HepG2 (cell line): ENCODE measurements around the gene SP140L. TPM values are rescaled to one million over a fixed set of nuclear protein-coding genes. Genes with fewer than 3 reads are reported as not detected.

Experiments used
- ATAC-seq: fragments of 200-7000 bp; cut with Tn5 transposase; 3 replicates; pipeline ENCODE4 v1.9.1; 2020; ENCODE audit warnings: mild to moderate bottlenecking, moderate library complexity
- BruUV-seq: library from RNA; stranded (reverse); fragments of 400-500 nt; replicated peaks from 2 replicates; lab custom pipeline; 2021; lab: Mats Ljungman, UMichigan
- CTCF ChIA-PET: fragments of 300-600 bp; formaldehyde crosslinking; extraction: SDS; loops from one replicate; lab custom pipeline; 2021; ENCODE audit warnings: low total read pairs, inconsistent platforms, low intra/inter-chr PET ratio; lab: Yijun Ruan, JAX
- POLR2A ChIA-PET: fragments of 350-600 bp; sonication (Branson Sonifier 250); formaldehyde crosslinking; loops from one replicate; lab custom pipeline; 2020; ENCODE audit warnings: antibody characterized with exemption, inconsistent platforms; lab: Yijun Ruan, JAX
- DNase-seq: peaks from one replicate; pipeline ENCODE4 v3.0.0-alpha.2; 2015; ENCODE audit warnings: low spot score
- FAIRE-seq: peaks from 3 replicates; lab custom pipeline; 2011; peaks lifted over from hg19 to GRCh38; lab: Jason Lieb, UNC
- H2AFZ ChIP-seq: one replicate; pipeline ENCODE4 v1.6.1; 2011; ENCODE audit warnings: low read length, inconsistent platforms
- H3K27ac ChIP-seq: fragments of 300-600 bp; 3 replicates; pipeline ENCODE4 v1.8.0; 2011; ENCODE audit warnings: mixed run types, mild to moderate bottlenecking, mixed read lengths, low read length, inconsistent platforms; ENCODE audit not compliant: insufficient read depth; ENCODE audit errors: extremely low read length
- H3K27me3 ChIP-seq, 2 experiments: fragments of 200-600 bp in 1 of 2; 2 replicates in 1 of 2; 3 replicates in 1 of 2; pipeline versions ENCODE4 v1.6.0 to v1.8.0; 2011; ENCODE audit warnings: low read length in 2 of 2, mild to moderate bottlenecking in 2 of 2, moderate library complexity in 2 of 2, inconsistent platforms in 1 of 2; ENCODE audit not compliant: insufficient read depth in 2 of 2, control insufficient read depth in 1 of 2
- H3K36me3 ChIP-seq, 2 experiments: fragments of 200-600 bp in 1 of 2; replicated peaks in 1 of 2; 2 replicates in 1 of 2; 3 replicates in 1 of 2; pipeline versions ENCODE4 v1.5.1 to v1.8.0; 2011; ENCODE audit warnings: low read length in 2 of 2, inconsistent platforms in 1 of 2; ENCODE audit not compliant: insufficient read depth in 2 of 2, control insufficient read depth in 1 of 2
- H3K4me1 ChIP-seq: 2 replicates; pipeline ENCODE4 v1.5.1; 2012; ENCODE audit warnings: low read length, inconsistent platforms; ENCODE audit not compliant: insufficient read depth
- H3K4me2 ChIP-seq: 2 replicates; pipeline ENCODE4 v1.6.0; 2011; ENCODE audit warnings: low read depth, low read length, inconsistent platforms
- H3K4me3 ChIP-seq, 3 experiments: fragments of 200-600 bp in 1 of 3; sonication (generic), shearing (Covaris generic) in 1 of 3; replicated peaks in 1 of 3; 2 replicates each; pipeline ENCODE4 v1.5.1; 2011 to 2016; ENCODE audit warnings: low read length in 3 of 3, inconsistent platforms in 2 of 3, low read depth in 2 of 3, mild to moderate bottlenecking in 2 of 3, control low read depth in 1 of 3, mixed read lengths in 1 of 3; ENCODE audit not compliant: insufficient read depth in 1 of 3
- H3K79me2 ChIP-seq: one replicate; pipeline ENCODE4 v1.6.1; 2011; ENCODE audit warnings: low read length, inconsistent platforms; ENCODE audit not compliant: insufficient read depth
- H3K9ac ChIP-seq: 2 replicates; pipeline ENCODE4 v1.6.0; 2011; ENCODE audit warnings: mild to moderate bottlenecking, low read depth, low read length, inconsistent platforms; ENCODE audit not compliant: insufficient read depth
- H3K9me3 ChIP-seq: 2 replicates; pipeline ENCODE4 v1.5.1; 2012; ENCODE audit warnings: mild to moderate bottlenecking, low read length
- H4K20me1 ChIP-seq: 2 replicates; pipeline ENCODE4 v1.6.0; 2011; ENCODE audit warnings: inconsistent platforms, mild to moderate bottlenecking, low read length, moderate library complexity; ENCODE audit not compliant: insufficient read depth
- CEBPB ChIP-seq: IDR thresholded peaks from 2 replicates; pipeline ENCODE4 v1.6.1; 2011; ENCODE audit warnings: low read depth, low read length, improper control_type of control experiment, borderline replicate concordance
- GZF1 ChIP-seq: sonication (generic); formaldehyde crosslinking; IDR thresholded peaks from 2 replicates; pipeline ENCODE4 v1.5.1; 2020; ENCODE audit warnings: mild to moderate bottlenecking, missing genetic modification reagents
- HDAC2 ChIP-seq: sonication (generic); formaldehyde crosslinking; IDR thresholded peaks from 2 replicates; pipeline ENCODE4 v1.4.0; 2020; ENCODE audit warnings: missing genetic modification reagents
- KDM1A ChIP-seq: IDR thresholded peaks from 2 replicates; pipeline ENCODE4 v1.6.1; 2016; ENCODE audit warnings: missing compliant biosample characterization
- NCOA1 ChIP-seq: sonication (generic); formaldehyde crosslinking; IDR thresholded peaks from 2 replicates; pipeline ENCODE4 v1.9.0; 2021; ENCODE audit warnings: missing genetic modification reagents
- NCOA2 ChIP-seq: sonication (generic); formaldehyde crosslinking; IDR thresholded peaks from 2 replicates; pipeline ENCODE4 v1.8.0; 2022; ENCODE audit warnings: inconsistent platforms
- PITX1 ChIP-seq: sonication (generic); formaldehyde crosslinking; IDR thresholded peaks from 2 replicates; pipeline ENCODE4 v1.5.1; 2020; ENCODE audit warnings: mild to moderate bottlenecking, missing genetic modification reagents
- RCOR2 ChIP-seq: IDR thresholded peaks from 2 replicates; pipeline ENCODE4 v1.6.1; 2016; ENCODE audit warnings: missing biosample characterization, missing genetic modification reagents
- SATB2 ChIP-seq: sonication (generic); formaldehyde crosslinking; IDR thresholded peaks from 2 replicates; pipeline ENCODE4 v1.5.0; 2020; ENCODE audit warnings: missing genetic modification reagents
- SMARCE1 ChIP-seq: fragments of 450-650 bp; IDR thresholded peaks from 2 replicates; pipeline ENCODE4 v1.6.1; 2017; ENCODE audit warnings: borderline replicate concordance
- TEAD3 ChIP-seq: optimal IDR thresholded peaks from 2 replicates; pipeline ENCODE3; 2016; ENCODE audit warnings: borderline replicate concordance
- TMF1 ChIP-seq: sonication (generic); formaldehyde crosslinking; IDR thresholded peaks from 2 replicates; pipeline ENCODE4 v1.8.1; 2022; ENCODE audit warnings: low read depth, missing genetic modification reagents
- ZEB1 ChIP-seq: IDR thresholded peaks from 2 replicates; pipeline ENCODE4 v1.6.1; 2012; ENCODE audit warnings: mild to moderate bottlenecking, low read depth, inconsistent platforms; ENCODE audit not compliant: insufficient replicate concordance
- ZMYM4 ChIP-seq: sonication (generic); formaldehyde crosslinking; IDR thresholded peaks from 2 replicates; pipeline ENCODE4 v1.8.1; 2023; ENCODE audit warnings: mild to moderate bottlenecking, missing genetic modification reagents
- ZNF644 ChIP-seq: IDR thresholded peaks from 2 replicates; pipeline ENCODE4 v1.6.1; 2016; ENCODE audit warnings: low read depth
- ZNF841 ChIP-seq: sonication (generic); formaldehyde crosslinking; IDR thresholded peaks from 2 replicates; pipeline ENCODE4 v1.8.1; 2023; ENCODE audit warnings: missing genetic modification reagents, borderline replicate concordance
- WGBS: methylation state at CpG from one replicate; pipeline ENCODE4 v1.1.6; 2017; ENCODE audit warnings: low lambda C conversion rate; 5-methylcytosine and 5-hydroxymethylcytosine counted together
- in situ Hi-C: cut with HindIII; loops from 2 replicates; pipeline ENCODE4 v1.10.0; 2017; ENCODE audit warnings: low pct_unique_long_range_greater_than_20kb; ENCODE audit not compliant: extremely low pct_ligation_motif_present
- intact Hi-C: fragments of 100-400 bp; cut with micrococcal nuclease; formaldehyde crosslinking; loops from one replicate; pipeline ENCODE4 v1.10.0; 2022; ENCODE audit not compliant: unreplicated experiment
- polyA plus RNA-seq, 8 experiments: library from polyadenylated mRNA; depleted of rRNA in 3 of 8; stranded (reverse) in 7 of 8; unstranded in 1 of 8; fragments of >200 nt; fragmentation: Illumina TruSeq in 4 of 8; extraction: Trizol in 4 of 8; gene quantifications; 2 replicates each; pipeline versions ENCODE4 v1.2.1 to v1.2.3, GENCODE V29; 2011 to 2016; ENCODE audit warnings: low read depth in 4 of 8, missing spikeins in 1 of 8, mixed read lengths in 1 of 8; ENCODE audit not compliant: insufficient read depth in 1 of 8
- total RNA-seq, 5 experiments: library from RNA; depleted of rRNA; stranded (reverse); fragments of >200 nt; fragmentation: Illumina TruSeq; extraction: Trizol; gene quantifications; 2 replicates each; pipeline ENCODE4 v1.2.3, GENCODE V29; 2016; ENCODE audit warnings: low read depth in 1 of 5
- TF ChIP-seq, protein P1 (sequence below): sonication (generic); formaldehyde crosslinking; IDR thresholded peaks from 2 replicates; pipeline ENCODE4 v1.8.1; 2022; ENCODE audit warnings: mild to moderate bottlenecking, missing genetic modification reagents
- TF ChIP-seq, protein P2 (sequence below): sonication (generic); formaldehyde crosslinking; IDR thresholded peaks from 2 replicates; pipeline ENCODE4 v1.4.0; 2020; ENCODE audit warnings: missing genetic modification reagents
- TF ChIP-seq, protein P3 (sequence below): fragments of 450-650 bp; IDR thresholded peaks from 2 replicates; pipeline ENCODE4 v1.6.1; 2016
- TF ChIP-seq, protein P4 (sequence below): sonication (generic); formaldehyde crosslinking; IDR thresholded peaks from 2 replicates; pipeline ENCODE4 v1.4.0; 2020; ENCODE audit warnings: missing genetic modification reagents, borderline replicate concordance

The SP140L gene
- total and polyA plus RNA-seq, 2 of the 13 experiments (the other 11 are each of a cell fraction or from before 2014, with no cell fraction given), result 10.9 to 17.5 TPM

DNA sequence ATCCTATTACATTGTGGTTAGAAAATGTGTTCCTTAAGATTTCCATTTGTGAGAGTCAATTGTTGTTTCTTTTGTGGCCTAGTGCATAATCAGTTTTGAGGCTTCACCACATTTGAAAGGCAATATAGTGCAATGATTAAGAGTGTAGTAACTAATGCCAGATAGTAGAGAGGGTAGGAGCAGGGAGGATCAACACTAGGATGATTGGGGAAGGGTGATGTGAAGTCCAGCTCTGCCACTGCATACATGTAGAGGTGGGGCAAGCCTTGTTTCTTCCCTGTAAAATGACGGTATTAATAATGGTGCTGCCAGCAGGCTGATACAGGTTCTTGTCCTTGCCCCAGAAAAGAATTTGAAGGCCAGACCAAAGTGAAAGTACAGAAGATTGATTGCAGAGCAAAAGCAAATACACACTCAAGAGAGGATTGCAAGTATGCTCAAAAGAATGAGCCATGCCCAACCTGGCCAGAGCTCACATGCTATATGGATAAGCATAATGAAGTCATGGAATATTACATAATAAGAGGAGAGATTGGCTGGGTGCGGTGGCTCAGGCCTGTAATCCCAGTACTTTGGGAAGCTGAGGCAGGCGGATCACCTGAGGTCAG, 97.0 kb downstream of the SP140L start:
- H3K36me3 ChIP-seq, result no peaks in the 10 kb centered on the region; a peak in 1 of 5 replicates
- peak overlapping the region; percentile 15; the same call in 1 of the 2 replicates for H3K4me2 ChIP-seq
- H3K4me3 ChIP-seq, result no peak overlapping the region
- H3K4me1 ChIP-seq, result peaks cover 21% of the 10 kb centered on the region
- 69% methylated on average over 3 of the region's 3 CpGs for WGBS
- ChIA-PET CTCF (no interaction called here), POLR2A (interaction anchor here (0.9 to 1.2 kb wide), 3 partner anchors 12 to 97 kb away, joined by 3 to 5 read pairs (median 3); partner anchors contain the start of gene SP140L)
- ATAC-seq (peak; percentile 98), DNase-seq (peak; percentile 79), FAIRE-seq (peak; percentile 56)
- H3K79me2 ChIP-seq, result no peaks in the 10 kb centered on the region
- peak overlapping the region; percentile 13 for H3K27ac ChIP-seq
- intact Hi-C loops (loop anchor here (1.0 kb wide), 1 partner anchor 8 kb away; the partner anchor contains the start of gene SP100), in situ Hi-C loops (no loop called here)
- H3K9me3 ChIP-seq, result peaks cover under 1% of the 10 kb centered on the region; the same call in 1 of the 2 replicates
- H3K27me3 ChIP-seq, result no peaks in the 10 kb centered on the region
- no TSS peak for BruUV-seq
- no peak overlapping the region for H2AFZ ChIP-seq
- no peaks in the 10 kb centered on the region for H4K20me1 ChIP-seq
- H3K9ac ChIP-seq, result no peak overlapping the region
- TF ChIP-seq, protein P1, sequence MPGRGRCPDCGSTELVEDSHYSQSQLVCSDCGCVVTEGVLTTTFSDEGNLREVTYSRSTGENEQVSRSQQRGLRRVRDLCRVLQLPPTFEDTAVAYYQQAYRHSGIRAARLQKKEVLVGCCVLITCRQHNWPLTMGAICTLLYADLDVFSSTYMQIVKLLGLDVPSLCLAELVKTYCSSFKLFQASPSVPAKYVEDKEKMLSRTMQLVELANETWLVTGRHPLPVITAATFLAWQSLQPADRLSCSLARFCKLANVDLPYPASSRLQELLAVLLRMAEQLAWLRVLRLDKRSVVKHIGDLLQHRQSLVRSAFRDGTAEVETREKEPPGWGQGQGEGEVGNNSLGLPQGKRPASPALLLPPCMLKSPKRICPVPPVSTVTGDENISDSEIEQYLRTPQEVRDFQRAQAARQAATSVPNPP (CRISPR knock-in tag), result 0 out of 2 replicates have a peak, but pooled peaks have one; percentile 31
- TF ChIP-seq TEAD3 (CRISPR knock-in tag), result peak; percentile 73
- 0 out of 2 replicates have a peak, but pooled peaks have one; percentile 26 for TF ChIP-seq PITX1
- peak; percentile 56; the same call in 1 of the 2 replicates for TF ChIP-seq CEBPB
- no peak for TF ChIP-seq GZF1 (CRISPR knock-in tag)
- 0 out of 2 replicates have a peak, but pooled peaks have one; percentile 36 for TF ChIP-seq TMF1
- peak; percentile 91 for TF ChIP-seq ZNF644 (CRISPR knock-in tag)
- TF ChIP-seq, protein P2, sequence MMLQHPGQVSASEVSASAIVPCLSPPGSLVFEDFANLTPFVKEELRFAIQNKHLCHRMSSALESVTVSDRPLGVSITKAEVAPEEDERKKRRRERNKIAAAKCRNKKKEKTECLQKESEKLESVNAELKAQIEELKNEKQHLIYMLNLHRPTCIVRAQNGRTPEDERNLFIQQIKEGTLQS (CRISPR knock-in tag), result peak; percentile 43; the same call in 1 of the 2 replicates
- TF ChIP-seq SMARCE1, result no peak
- TF ChIP-seq HDAC2, result 0 out of 2 replicates have a peak, but pooled peaks have one; percentile 44
- peak; percentile 60; the same call in 1 of the 2 replicates for TF ChIP-seq RCOR2
- TF ChIP-seq ZMYM4 (CRISPR knock-in tag), result peak; percentile 78
- TF ChIP-seq, protein P3, sequence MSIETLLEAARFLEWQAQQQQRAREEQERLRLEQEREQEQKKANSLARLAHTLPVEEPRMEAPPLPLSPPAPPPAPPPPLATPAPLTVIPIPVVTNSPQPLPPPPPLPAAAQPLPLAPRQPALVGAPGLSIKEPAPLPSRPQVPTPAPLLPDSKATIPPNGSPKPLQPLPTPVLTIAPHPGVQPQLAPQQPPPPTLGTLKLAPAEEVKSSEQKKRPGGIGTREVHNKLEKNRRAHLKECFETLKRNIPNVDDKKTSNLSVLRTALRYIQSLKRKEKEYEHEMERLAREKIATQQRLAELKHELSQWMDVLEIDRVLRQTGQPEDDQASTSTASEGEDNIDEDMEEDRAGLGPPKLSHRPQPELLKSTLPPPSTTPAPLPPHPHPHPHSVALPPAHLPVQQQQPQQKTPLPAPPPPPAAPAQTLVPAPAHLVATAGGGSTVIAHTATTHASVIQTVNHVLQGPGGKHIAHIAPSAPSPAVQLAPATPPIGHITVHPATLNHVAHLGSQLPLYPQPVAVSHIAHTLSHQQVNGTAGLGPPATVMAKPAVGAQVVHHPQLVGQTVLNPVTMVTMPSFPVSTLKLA, result no peak
- TF ChIP-seq SATB2, result no peak
- 0 out of 2 replicates have a peak, but pooled peaks have one; percentile 40 for TF ChIP-seq NCOA2 (CRISPR knock-in tag)
- TF ChIP-seq KDM1A (CRISPR knock-in tag), result peak; percentile 37; the same call in 1 of the 2 replicates
- peak; percentile 64; the same call in 1 of the 2 replicates for TF ChIP-seq NCOA1 (CRISPR knock-in tag)
- TF ChIP-seq ZEB1, result peak; percentile 27
- no peak for TF ChIP-seq ZNF841 (CRISPR knock-in tag)
- TF ChIP-seq, protein P4, sequence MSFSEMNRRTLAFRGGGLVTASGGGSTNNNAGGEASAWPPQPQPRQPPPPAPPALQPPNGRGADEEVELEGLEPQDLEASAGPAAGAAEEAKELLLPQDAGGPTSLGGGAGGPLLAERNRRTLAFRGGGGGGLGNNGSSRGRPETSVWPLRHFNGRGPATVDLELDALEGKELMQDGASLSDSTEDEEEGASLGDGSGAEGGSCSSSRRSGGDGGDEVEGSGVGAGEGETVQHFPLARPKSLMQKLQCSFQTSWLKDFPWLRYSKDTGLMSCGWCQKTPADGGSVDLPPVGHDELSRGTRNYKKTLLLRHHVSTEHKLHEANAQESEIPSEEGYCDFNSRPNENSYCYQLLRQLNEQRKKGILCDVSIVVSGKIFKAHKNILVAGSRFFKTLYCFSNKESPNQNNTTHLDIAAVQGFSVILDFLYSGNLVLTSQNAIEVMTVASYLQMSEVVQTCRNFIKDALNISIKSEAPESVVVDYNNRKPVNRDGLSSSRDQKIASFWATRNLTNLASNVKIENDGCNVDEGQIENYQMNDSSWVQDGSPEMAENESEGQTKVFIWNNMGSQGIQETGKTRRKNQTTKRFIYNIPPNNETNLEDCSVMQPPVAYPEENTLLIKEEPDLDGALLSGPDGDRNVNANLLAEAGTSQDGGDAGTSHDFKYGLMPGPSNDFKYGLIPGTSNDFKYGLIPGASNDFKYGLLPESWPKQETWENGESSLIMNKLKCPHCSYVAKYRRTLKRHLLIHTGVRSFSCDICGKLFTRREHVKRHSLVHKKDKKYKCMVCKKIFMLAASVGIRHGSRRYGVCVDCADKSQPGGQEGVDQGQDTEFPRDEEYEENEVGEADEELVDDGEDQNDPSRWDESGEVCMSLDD (CRISPR knock-in tag), result no peak
